NOMO-1 treated with DMSO at 0.1 percent for 48 hours (cell line): ENCODE measurements around the gene FAM76B.
A peak's percentile ranks its signal among the peaks of the same experiment; 100 is the strongest.
"Not testable (repeated sequence)": the region's sequence is repeated elsewhere in the genome, so short reads cannot be mapped to it uniquely, and the experiment has no call there.

ENCODE experiments used
- DNase-seq: peaks from one replicate; lab custom pipeline; 2025; ENCODE audit not compliant: unreplicated experiment; lab: John Stamatoyannopoulos, UW

FAM76B gene

DNA sequence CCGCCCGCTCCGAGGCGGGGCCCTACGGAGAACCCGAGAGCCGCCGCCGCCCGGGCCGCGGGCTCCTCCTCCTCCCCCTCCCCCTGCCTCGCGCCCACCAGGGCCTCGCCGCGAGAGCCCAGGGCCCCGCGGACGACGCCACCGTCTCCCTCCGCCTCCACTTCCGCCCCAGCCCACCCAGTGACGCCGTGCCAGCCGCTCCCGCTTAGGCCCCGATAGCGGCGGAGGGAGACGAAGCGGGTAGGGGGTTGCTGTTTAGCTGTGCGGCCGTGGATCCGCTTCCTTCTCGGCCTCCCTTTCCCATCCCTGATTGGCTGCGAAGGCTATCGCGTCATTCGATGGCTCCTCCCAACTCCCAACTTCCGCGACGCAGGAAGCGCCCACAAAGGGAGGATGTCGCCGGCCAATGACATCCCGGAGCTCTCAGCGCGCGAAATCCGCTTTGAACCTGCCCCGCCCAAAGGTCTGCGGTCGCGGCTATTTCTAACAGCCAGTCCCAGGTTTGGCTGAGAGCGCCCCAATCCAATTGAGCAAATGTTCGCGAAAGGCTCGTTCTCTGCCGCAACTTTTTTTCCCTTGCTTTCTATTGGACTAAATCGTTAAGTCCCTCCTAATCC, at the start of gene FAM76B:
TSS of gene FAM76B (minus strand) at position 277 of the 617 bp plus-strand sequence. CDS start 304 bp downstream, outside the sequence.
- DNase-seq: peak; percentile 99

DNA sequence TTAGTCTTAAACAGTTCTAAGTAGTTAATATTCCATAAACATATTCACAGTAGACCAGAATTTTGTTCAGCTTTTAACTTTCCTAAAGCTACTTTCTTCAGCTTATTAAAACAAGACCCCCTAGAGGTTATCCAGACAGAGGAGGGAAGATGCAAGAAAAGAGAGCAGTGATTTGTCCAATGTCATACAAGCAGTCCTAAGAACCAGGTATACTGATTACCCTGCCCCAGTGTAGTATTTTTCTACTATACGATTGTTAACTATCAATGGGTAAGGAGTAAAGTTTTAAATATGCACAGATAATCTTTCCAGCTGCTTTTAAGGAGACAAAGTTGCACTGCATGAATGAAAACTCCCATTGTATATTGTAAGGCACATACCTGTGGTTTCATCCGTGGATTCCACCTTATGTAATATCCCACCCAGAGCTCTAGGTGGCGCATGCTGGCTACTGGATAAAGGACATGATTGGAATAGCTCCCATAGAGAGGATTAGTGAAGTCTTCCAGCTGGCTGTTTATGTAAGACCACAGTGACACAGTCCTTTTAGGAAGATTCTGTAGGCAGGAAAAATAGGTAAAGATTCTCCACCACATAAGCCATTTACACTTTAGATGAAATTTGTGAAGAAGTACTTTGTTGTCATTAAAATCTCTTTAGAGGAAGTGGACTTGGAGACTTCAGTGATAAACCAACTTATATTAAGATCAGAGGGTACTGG, 46.3 kb upstream of the FAM76B start:
- peak; percentile 42 for DNase-seq

DNA sequence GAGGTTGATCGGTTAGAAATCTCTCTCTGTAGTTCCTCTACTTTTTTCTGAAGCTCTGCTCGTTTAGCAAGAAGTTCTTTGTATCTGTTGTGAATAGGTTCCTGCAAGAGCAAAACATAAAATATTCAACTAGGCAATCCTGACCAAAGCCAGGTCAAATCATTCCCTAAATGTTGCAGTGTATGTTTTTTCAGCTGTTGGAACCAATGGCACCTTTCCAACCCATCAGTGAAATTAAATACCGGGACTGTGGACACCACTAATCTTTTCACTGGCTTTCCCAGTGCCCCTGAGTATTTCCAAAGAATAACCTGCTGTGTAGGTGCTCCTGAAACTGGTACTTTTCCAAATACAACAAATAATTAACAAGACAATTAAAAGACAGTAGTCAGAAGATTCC, 45.8 kb upstream of the FAM76B start:
- no peak for DNase-seq

DNA sequence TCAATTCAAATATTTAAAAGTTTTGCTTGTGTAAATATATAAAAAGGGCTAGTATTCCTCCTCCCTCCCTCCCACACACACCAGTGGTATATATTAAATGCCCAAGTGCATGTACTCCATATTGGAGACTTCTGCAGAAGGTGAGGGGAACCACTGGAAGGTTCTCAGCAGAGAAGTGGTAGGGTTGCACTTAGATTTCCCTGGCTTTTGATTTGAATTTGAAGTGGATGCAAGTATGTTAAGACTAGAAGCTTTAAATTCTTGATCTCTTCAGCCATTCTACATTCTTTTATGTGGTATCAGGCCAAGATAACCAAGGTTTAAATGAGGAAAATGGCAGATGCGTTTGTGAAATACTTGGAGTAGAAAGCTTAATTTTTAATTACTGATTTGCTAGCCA, 43.8 kb upstream of the FAM76B start:
- no peak for DNase-seq

DNA sequence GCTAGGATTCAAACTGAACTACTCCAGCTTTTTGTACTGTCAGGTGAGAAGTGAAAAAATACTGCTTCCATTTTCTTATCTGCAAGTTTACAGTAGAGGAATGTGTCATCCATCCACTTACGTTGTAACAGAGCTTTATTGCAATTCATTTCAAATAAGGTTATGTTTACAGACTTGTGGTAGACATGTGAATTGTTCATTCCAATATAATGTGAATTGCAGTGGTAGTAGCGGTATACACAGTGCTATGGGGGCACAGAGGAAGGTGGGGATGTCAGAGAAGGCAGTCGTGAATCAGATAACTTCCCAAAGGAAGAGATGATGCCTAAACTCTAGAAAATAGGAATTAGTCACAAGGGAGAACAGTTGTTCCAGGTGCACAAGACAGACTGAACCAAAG, 43.2 kb upstream of the FAM76B start:
- DNase-seq: no peak

DNA sequence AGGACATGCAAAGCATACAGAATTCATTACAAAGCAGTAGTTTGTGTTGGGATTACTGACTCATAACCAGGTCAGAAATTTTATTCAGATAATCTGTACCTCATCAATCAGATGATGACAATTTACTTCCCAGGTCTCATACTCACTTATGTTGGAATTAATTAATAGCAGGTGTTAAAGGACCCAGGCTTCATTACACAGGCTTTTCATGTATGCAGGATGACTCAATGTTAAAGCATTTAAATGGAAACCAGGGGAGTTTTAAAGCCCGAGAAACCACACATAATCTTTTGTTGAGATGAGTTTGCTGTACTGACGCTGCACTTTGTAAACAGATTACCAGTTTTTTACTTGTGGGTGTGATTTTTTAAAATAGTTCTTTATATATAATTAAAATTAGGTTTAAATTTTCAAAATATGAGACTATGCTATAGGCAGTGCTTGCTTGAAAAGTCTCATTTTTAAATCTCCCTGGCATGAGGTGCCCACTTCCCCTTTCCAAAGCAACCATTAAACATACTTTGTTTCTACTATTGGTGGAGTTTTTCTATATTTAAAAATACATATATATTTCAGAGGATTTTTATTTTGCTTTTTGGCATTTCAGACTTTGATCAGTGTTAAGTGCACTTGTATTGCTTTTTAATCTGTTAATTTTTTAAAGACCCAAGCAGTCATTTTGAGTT, 41.8 kb upstream of the FAM76B start:
- no peak for DNase-seq

DNA sequence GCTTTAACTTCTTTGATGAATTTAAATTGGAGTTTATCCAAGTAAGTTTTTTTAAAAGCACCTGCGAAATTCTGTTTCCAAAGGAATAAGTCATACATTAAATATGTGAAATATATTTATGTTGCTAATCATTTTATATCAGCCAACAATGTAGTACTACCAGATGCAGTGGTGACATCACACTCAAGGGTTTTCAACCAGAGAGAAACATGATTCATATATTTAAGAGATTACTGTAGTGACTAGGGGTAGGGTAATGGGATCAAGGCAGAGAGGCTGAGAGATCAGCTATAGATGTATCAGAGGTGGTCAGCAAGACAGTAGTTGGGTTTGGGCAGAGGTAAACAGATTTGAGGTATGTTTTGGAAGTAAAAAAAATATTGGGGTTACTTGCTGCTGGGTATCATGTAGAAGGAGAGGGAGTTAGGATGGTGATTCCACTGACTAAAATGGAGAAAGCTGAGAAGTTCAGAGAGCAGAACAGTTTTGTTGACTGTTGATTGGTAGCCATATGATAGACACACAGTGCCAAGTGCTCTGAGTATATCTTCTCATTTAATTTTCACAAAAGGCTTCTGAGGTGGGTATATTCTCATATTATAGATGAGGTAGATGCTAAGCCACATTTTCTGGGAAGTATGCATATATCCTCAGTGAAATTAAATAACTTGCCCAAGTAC, 40.1 kb upstream of the FAM76B start:
- no peak for DNase-seq

DNA sequence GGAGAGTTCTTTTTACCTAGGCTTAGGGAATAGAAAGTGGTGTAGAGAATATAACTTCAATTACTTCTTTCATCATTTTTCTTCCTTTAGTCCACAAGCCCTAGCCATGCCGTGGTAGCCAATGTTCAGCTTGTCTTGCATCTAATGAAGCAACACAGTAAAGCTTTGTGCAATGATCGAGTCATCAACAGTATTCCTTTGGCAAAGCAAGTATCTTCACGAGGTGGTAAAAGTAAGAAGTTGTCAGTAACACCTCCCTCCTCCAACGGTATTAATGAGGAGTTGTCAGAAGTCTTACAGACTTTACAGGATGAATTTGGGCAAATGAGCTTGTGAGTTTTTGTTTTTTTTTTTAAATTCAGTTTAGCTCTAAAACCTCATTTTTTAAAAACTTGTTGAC, 38.1 kb upstream of the FAM76B start:
- no peak for DNase-seq

DNA sequence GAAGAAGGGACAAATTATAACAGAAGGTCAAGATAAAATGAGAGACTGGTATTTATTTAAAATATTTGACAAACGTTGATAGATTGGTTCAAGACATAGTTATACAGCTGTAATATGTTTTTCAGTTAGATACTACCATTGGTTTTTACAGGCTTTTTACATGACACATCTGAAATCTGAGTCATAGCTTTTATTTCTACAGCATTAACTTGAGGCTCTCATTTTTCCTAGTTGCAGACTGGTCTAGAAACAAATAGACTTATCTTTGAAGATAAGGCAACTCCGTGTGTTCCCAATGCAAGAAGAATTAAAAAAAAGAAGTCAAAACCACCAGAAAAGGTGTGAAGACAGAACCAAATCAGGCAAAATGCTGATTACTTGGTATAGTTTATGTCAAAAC, 32.1 kb upstream of the FAM76B start:
- DNase-seq: no peak

DNA sequence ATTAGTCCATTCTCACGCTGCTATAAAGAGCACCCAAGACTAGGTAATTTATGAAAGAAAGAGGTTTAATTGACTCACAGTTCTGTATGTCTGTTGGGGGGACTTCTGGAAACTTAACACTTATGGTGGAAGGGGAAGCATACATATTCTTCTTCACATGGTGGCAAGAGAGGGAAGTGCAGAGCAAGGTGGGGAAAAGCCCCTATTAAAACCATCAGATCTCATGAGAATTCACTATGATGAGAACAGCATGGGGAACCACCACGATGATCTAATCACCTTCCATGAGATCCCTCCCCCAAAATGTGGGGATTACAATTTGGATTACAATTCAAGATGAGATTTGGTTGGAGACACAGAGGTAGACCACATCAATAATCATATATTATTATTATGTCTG, 26.5 kb upstream of the FAM76B start:
- DNase-seq: no peak

DNA sequence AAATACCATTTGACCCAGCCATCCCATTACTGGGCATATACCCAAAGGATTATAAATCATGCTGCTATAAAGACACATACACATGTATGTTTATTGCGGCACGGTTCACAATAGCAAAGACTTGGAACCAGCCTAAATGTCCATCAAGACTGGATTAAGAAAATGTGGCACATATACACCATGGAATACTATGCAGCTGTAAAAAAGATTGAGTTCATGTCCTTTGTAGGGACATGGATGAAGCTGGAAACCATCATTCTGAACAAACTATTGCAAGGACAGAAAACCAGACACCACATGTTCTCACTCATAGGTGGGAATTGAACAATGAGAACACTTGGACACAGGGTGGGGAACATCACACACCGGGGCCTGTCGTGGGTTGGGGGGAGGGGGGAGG, 21.5 kb upstream of the FAM76B start:
- not testable (repeated sequence) for DNase-seq

DNA sequence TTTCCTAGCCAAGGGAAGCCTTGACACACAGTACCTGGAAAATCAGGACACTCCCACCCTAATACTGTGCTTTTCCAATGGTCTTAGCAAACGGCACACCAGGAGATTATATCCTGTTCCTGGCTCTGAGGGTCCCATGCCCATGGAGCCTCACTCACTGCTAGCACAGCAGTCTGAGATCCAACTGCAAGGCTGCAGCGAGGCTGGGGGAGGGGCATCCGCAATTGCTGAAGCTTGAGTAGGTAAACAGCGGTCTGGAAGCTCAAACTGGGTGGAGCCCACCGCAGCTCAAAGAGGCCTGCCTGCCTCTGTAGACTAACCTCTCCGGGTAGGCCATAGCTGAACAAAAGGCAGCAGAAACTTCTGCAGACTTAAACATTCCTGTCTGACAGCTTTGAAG, 16.9 kb upstream of the FAM76B start:
- not testable (repeated sequence) for DNase-seq

DNA sequence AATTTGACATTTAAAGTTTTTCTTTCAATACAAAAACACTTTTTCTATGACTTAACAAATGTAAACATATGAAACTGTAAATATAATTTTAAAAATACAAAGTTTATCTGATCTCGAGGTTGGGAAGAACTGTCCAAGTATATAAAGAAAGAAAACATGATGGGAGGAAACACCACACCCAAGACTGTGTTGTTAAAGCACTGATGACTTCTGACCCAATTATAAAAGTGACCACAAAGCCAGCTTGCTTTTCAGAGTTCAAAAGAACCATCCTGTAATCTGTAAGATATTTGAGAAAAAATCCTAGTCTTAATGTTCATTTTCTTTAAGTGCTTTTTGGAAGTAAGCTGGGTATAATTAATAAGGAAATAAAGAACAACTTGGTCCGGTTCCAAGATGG, 16.3 kb upstream of the FAM76B start:
- no peak for DNase-seq

DNA sequence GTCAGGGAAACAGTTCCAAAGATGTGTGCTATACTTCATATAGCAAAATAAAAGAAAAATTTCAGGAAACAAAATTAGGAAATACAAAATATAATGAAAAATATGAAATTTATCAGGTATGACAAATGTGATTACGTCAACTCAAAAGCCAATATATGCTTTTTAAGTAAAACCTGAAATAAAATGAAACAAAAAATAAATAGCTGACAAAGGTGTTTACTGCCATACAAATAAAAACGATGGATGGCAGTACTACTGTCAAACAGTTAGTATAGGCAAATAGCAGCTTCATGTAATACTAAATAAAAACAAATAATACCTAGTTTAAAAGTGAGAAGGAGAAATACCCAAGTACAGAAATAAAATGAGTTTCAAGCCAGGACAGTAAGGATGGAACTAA, 14.4 kb upstream of the FAM76B start:
- no peak for DNase-seq

DNA sequence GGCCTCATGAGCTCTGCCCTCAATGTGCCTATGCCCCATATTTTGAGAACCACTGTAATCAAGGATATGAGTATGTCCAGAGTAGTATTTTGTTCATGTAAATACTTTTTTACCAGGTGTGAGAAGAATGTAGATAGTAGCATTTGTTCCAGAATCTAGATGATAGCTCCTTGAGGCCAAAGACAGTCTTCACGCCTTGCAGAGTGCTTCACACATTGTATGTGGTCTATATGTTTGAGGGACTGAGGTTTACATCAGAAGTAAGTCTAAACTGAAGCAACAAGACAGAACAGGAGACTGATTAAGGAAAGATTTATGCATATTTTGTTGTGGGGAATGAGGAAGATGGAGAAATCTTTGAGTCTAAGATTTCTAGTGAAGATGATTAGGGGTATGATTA, 13.2 kb upstream of the FAM76B start:
- DNase-seq: no peak

DNA sequence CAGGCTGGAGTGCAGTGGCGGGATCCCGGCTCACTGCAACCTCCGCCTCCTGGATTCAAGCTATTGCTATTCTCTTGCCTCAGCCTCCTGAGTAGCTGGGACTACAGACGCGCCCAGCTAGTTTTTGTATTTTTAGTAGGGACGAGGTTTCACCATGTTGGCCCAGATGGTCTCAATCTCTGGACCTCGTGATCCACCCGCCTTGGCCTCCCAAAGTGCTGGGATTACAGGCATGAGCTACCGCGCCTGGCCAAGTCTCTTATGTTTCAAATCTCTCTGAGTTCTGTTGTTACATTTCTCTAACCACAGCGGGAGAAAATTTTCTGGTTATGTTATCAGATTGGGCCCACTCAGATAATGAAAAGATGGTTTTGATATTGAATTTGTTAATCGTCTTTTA, 10.9 kb upstream of the FAM76B start:
- DNase-seq: no peak

DNA sequence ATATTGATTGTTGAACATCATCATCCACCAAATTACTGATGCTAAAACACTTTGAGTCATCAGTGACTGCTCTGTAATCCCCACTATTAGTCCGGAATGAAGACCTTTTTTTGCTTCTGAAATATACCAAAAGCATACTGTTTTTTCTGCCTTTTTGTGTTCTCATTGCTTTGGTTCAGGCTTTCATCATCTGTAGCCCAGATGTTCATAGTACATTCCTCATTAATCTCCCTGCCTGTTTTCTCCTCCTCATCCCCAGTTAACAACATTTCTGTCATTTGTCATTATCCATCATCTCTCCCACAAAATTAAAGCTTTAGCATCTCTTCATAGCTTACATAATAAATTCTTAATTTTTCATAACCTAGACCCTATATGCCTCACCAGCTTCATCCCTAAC, 10.0 kb upstream of the FAM76B start:
- no peak for DNase-seq

DNA sequence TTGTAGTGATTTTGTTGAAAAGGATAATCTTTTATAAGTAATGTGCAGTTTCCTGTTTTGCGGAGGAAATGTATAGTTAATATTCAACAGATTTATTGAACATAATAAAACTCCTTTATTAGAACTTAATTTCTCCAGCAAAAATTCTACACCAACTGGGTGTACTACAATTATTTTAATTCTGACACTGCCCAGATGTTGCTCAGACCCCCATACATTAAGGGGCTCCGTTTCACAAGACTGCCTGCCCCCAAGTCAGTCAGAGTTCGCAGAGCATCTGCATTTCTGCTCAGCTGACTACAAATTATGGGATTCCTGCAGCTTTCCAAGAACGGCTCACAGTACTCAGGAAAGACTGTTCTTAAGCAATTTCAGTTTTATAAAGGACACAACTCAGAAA, 6.9 kb upstream of the FAM76B start:
- DNase-seq: no peak

DNA sequence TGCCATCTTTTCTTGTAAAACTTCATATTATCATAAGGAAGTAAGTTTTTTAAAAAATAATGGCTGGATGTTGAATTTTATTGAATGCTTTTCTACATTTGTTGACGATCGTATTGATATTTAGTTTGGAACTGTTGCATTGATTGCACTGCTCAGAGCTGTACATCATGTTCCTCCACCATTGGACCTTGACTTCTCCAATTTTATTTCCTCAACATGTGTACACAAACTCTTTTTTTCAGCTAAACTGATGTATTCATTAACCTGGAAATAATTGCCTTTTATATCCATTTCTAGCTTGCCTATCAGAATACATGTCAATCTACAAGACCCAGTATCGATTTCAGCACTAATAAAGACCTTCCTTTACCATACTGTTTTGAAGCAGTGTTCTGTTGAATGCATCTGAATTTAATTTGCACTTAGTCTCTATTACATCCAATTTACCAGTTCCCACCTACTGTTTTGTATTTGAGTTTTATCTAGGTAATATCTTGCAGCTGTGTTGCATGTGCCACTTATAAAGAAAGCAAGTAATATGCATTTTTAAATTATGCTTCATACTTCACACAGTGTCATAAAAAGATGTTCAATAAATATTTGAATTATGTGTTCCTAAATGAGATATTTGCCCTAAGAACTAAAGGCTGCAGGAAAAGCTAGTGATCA, 6.2 kb upstream of the FAM76B start:
- no peak for DNase-seq

DNA sequence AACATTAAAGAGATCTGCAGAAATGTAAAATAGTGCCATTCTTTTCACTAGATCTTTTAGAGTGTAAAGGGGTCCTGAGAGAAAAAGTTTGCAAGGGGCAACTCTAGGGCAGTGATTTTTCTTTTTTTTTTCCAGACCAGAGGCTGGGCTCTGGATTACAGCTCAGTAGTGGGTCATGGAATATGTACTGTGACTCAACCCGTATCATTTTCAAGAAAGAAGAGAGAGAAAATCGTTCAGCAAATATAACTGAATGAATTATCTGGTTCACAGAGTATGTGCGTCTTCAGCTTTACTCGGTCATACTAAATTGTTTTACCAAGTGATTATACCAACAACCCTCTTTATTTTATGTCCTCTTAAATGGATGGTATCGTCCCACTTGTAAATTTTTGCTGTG, 4.5 kb upstream of the FAM76B start:
- no peak for DNase-seq

DNA sequence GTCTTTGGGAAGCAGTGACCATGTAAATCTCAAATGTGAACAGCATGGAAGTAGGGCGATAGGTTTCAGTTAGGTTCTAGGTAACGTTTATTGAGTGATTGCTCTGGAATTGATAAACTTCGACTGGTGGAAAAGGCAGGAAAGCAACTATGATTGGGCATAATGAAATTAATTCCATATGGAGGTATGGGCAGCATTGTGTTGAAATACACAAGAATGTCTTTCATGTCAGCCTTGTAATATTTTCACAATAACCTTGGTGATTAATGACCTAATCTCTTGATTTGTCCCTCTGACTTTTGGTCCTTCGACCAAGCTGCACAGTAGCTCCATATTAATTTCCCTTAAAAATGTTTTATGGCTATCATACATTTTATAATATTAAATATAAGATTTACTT, 3.5 kb upstream of the FAM76B start:
- DNase-seq: no peak
